Muscle of back (tissue), 11 donors: ENCODE measurements around the gene FAM13C. TPM values are rescaled to one million over a fixed set of nuclear protein-coding genes. Genes with fewer than 3 reads are reported as not detected.

Source experiments
- DNase-seq, 3 donors: peaks; one replicate each; pipeline versions ENCODE4 v3.0.0 to v3.0.0-alpha.2; 2013
- polyA plus RNA-seq, 10 donors: library from polyadenylated mRNA; unstranded; fragments of 120-200 nt; gene quantifications; one replicate each; pipeline ENCODE4 v1.2.1, GENCODE V29; 2013; ENCODE audit not compliant: insufficient read length in 10 of 10

The FAM13C gene
- polyA plus RNA-seq, 10 donors, result 27.4 to 41.2 (median 32.1) TPM

DNA sequence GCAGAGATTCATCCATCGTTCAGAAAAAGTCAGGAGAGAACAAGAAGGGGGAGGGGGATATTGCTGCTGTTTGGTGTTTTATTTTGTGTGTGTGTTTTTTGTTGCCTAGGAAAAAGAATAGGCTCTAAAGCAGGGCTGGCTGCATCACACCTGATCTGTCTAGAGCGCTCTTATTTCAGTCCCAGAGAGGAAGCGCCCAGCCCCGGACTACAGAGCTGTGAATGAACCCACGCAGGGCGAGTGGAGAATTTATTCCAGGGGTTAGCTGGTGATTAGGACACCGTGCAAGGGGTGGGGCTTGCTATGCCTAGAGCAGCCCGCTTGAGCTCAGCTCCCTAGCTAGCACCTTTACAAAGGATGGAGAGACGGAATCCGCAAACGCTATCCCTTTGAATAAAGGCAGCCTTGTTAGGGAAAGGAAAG lies 621 bp upstream of the FAM13C start:
- DNase-seq, result peak; percentile 60 to 91 (median 78)

DNA sequence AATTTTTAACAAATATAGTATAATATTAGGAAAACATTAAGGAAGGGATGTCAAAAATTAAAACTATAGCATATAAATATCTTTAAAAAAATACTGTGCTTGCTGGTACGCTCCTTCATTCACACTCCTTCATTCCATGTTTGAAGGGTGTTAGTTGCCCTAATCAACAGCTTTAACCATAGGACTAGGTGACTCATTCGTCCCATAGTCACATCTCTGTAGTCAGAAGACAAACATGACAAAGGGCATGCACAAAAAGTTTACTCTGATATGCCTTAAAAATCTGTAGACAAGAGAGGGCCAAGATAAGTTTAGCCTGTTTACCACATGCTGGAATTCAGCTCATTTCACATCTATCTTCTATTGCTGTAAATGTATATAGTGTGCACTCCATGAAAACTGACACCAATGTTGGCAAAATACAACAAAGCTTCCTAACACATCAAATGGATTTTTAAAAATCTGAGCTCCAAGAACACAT lies 646 bp downstream of the FAM13C start:
- no peak for DNase-seq

DNA sequence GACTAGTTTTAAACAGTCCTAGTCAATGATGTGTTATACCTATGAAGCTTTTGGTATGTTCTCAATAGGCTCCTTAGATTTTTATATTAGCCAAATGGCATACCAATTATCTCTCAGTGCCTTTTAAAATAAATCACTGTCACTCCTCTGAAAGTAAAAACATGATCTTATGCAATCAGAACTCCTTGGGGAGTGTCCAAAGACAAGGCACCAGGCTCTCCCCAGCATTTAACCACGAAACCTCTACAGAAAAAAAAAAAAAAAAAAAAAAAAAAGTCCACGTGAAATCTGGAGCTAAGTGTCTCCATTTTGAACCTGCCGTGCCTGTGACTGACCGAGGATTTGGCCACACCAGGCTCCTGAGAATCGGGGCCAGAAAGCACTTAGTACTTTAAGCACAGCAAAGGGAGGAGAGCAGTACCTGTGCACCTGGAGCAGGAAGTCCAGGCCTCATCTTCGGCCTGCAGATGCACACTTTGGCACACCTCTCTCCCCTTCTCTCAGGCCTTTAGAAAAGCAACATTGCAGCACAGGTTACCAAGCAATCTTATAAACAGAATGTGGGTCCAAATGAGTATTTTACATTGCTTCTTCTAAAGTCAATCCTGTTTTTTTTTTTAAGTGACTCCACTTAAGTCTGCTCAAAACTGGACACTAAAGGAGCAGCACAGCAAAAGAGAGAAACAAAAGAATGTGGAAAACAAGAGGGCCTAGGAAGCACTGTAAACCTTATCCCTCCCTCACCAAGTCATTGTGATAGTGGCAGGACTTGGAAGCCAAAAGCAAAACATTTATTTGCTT lies 1.5 kb downstream of the FAM13C start:
- peak in 1 of 3 donors; percentile 62 for DNase-seq

DNA sequence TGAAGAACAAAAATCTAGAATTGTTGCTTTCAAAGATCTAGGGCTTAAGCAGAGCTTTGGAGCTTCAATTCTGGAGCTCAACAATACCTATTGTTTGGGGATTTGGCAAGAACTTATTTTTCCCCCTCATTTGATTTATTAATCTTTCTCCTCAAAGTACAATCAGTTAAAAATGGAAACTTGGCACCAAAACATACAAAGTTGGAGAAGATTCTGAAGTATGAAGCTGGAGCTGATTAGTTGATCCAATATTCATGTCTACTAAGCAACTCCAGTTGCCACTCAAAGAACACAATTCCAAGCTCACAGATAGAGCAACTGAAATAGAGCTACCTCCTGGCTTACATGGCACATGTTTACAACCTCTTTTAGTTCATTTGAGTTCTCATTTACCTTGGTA lies 3.8 kb downstream of the FAM13C start:
- no peak for DNase-seq

DNA sequence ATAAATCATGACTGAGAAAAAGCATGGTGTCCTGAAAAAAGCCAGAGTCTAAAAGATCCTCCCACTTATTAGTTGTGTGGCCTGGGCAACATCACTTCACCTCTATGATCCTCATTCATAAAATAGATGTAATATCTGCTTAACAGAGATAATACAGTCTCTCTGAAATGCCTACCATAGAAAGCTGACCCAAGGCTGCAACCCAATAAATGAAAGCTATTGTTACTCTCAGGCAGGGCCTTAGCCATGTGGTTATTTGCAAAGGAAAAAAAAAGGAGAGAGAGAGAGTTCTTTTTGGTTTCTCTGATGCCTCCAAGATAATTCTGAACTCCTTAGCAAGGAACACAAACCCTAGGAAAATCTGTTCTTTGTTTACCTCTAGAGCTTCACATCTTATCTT lies 7.9 kb downstream of the FAM13C start:
- no peak for DNase-seq

DNA sequence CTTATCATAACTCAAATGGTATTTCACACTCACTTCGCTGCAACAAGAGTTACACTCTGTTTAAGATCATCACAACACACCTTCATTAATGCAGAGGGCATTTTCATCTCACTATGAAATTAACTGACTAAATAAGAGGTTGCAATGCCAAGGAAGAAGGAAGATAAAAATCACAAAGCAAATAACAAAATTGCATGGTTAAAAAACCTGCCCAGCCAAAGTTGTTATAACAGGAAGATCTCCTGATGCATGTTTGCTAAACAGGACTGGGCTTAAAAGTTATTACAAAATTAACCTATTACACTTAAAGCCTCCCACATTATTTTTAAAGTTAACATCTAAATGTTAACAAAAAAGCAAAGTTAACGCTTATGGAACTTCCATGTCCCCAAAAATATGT lies 11.8 kb downstream of the FAM13C start:
- no peak for DNase-seq

DNA sequence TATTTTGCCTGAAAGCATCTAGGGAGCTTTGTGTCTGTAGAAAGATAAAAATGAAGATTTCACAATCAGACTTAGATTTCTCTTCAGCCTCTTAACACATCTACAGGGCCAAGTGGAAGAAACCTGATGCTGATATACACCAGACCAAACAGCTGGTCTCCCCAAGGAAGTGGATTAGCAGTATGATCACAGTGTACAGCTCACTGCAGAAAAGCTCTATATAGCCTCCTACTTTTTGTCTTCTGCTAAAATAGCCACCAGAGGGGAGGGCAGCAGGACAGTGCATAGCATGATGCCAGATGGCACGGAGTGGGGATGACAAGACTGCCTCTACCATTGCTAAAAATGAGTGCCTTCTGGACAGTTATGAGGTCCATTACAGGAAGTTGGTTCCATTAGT lies 16.0 kb downstream of the FAM13C start:
- peak; percentile 61 to 84 (median 70) for DNase-seq

DNA sequence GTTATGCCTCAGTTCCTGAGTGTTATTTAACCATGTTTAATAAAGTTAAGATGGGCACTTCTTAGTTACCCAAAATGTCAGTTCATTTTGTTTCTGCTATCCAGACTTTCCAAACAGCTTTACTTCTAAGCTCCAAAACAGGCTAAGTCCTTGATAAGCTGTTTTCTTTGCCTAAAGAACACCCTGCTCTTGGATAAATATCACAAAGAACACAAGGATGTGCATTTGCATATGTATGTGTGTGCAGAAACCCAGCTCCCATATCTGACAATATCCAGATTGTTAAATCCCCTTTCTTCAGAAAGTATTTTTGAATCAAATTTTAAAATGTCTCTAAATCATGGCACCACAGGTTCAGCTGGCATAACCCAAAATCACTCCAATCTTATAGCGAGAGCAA lies 19.6 kb downstream of the FAM13C start:
- no peak for DNase-seq

DNA sequence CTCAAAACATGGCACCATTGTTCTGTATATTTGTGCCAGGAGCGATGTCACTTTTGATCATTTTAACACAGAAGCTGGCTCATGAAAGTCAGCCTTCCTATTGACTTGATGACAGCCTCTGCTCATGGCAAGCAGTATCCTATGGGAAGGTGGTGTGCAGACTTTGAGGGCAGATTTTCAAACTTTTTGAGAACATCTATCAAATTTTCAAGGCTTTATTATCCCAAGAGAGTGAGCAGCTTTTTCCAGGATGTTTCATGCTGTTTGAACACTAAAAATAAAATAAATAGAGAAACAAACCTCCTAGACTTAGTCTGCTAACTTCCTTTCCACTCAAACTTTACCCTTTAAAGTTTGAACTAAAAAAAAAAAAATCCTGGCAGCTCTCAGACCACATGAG lies 20.3 kb downstream of the FAM13C start:
- peak in 1 of 3 donors; percentile 32 for DNase-seq

DNA sequence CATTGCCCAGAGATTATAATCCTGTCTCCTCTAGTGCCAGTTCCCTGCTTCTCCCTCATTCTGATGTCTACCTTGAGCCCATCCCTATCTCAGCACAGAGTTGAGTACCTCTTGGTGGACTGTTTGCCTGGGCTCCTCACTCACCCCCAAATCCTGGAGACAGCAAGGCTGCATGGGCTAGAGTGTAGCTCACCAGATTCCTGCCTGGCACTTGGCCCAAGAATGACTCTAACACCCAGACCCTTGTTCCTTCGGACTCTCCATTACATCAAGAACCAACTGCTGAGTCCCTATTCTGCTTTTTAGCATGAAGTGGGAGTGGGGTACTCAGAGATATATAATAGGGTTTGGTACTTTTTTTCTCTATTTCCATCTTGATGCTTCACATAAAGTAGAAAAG lies 22.1 kb downstream of the FAM13C start:
- DNase-seq, result no peak

DNA sequence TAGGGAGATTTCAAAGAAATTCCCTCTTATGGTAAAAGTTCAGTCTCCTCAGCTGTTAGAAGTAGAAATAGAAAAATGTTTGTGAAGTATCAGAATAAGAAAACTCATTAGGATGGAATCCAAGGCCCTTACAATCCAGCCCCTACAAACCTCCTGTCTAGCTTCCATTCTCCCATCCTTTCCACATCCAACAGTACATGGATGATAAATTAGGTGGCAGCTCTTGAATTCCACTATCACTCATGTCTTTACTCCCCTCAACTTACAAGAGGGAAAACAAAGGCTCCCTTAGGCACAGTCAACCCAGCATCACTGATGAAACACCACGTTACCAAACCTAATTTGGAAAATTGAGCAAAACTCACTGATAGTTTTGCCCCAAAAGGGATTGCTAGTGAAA lies 23.0 kb downstream of the FAM13C start:
- no peak for DNase-seq

DNA sequence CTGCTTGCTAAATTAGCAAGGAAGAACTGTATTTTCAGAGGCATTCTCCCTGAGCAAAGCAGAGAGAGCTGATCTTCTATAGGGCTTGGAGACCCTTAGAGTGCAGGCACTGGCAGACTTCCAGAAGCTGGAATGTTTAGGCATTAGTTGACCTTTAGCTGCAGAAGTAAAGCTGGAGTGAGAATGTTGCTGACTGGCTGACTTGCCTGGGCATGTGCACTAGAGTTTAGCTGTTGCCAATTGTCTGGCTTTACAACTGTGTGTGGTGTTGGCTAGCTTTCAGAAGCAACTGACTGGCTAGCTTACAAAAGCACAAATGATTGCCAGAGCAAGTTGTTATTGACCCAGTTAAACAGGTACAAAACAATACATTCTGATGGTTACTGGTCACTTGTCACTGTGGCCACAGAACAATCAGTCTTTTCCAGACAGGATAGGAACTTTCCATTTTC lies 25.1 kb downstream of the FAM13C start:
- DNase-seq, result peak; percentile 67 to 82 (median 82)

DNA sequence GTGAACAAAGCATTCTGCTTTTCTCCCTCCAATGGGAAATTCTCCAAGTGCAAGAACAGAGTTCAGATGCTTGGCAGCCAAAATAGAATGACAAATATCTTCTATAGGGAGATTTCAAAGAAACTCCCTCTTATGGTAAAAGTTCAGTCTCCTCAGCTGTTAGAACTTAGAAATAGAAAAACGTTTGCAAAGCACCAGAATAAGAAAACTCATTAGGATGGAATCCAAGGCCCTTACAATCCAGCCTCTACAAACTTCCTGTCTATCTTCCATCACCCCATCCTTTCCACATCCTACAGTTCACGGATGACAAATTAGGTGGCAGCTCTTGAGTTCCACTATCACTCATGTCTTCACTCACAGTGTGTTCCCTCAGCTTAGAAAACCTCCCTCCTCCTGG lies 25.7 kb downstream of the FAM13C start:
- DNase-seq, result peak; percentile 88 to 98 (median 94)

DNA sequence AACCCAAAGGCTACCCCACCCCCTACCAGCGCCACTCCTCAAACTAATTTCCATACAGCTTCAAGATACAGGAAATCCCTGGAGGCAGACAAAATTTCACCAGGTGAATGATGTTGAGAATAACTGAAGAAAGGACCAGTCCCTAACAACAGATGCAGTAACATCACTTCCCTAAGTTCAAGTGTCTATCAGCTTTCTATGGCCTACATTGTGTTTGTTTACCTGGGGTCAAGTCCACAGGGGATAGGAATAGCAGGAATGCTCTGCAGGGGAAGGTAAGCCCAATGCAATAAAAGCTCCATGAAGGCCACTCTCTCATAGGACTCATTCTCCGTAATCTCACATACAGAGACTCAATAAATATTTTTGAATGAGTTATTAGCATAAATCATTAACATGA lies 26.9 kb downstream of the FAM13C start:
- DNase-seq, result no peak

DNA sequence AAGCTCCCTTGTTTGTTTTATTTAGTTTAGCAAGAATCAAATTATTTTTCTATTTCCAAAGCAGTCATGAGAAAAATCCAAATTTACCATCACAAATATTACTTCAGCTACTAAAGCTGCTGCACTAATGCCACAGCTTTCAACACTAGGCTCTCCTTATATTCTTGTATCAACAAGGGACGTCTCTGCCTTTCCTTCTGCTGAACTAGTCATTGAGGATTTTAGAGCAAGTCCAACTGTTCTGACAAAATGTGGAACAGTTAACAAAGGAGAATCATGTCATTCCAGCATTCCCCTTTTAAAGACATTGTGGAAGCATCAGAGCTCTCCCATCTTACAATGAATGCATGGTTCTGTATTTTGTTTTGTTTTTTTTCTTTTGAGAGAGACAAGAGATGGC lies 28.6 kb downstream of the FAM13C start:
- DNase-seq, result peak in 2 of 3 donors; percentile 22 to 50

DNA sequence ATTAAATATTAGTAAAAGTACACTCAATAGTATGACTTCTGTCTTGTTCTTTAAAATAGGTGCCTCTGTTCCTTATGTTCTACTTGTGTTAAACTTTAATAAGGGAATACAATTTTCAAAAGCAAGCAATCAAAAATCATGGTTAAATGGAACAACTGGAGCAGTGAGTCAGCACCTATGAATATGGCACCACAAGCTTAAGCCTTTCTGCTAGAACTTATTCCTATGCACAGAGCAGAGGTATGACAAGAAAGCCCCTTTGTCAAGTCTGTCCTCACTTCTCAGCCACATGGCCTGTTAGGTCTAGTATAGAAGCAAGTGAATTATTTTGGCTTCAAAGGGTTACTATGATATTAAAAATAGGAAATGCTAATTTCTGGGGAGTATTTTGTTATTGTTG lies 29.8 kb downstream of the FAM13C start:
- no peak for DNase-seq

DNA sequence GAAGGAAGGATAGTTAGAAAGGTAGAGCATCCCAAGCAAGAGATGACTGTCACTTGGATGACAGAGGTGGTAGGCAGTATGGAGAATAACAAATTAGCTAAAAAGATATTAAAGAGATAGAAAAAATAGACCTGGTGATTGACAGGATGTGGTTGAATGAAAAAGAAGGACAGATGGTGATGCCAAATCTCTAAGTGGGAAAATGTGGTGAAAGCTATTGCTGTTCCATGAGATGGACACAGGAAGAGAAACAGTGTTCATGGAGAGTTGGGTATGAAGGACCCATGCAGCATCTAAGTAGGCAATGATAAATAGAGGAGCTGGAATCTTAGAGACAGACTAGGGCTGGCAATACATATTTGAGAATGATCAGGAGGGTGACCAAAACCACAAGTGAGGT lies 30.7 kb downstream of the FAM13C start:
- DNase-seq, result no peak

DNA sequence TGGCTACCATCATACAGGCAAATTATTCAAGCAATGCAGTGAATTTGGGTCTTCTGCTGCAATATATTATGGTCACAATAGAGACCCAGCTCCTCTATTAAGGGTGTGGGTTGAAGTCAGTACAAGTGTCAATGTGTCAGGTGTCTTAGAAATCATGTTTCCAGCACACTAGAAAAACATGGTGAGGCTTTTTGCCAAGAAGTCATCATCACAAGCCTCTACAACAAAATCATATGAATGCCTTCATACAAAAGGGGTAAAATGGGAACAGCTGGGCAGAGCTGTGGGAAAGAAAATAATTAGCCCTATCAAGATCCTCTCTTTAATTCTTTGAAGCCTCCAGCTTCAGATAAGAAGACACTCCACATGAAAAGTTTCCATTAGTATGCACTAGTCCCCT lies 37.2 kb downstream of the FAM13C start:
- DNase-seq, result no peak

DNA sequence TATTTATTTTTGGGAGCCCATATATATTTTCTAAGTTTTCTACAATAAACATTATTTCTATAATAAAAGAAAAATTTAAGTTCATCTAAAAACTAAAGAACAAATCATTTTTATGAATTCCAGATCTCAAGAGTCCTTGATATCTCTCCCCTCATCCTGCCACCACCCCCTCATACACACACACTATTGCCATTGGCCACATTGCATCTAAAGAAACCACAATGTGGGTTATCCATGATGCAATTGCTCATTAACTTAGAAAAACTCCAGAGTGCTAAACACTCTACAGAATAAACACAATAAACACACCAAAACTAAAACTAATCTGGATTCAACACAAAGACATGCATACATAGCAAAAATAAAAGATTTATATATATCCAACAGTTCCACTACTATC lies 37.8 kb downstream of the FAM13C start:
- DNase-seq, result no peak

DNA sequence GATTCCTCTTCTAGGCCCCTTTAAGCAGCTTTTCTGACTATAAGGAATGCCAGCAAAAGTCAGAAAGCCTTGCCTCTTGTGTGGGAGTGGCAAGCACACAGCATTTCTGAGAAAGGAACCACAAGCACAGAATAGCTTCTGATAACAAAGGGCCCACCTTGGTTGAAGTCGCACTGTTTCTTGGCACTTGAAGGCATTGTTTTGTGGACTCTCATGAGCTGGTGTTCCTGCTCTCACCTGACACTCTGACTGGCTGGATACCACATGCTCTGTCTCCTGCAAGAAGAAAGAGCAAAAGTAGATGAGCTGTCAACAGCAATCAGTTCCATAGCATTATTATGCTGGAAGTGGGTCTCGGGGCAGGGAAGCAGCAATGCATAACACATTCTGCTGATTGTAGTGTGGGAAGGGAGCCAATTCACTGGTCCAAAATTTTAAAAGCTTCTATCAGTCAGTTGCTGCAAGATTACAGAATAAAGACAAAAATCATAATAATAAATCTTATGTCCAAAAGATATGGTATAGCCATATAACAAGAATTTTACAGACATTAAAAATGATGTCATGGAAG lies 38.4 kb downstream of the FAM13C start:
- no peak for DNase-seq

DNA sequence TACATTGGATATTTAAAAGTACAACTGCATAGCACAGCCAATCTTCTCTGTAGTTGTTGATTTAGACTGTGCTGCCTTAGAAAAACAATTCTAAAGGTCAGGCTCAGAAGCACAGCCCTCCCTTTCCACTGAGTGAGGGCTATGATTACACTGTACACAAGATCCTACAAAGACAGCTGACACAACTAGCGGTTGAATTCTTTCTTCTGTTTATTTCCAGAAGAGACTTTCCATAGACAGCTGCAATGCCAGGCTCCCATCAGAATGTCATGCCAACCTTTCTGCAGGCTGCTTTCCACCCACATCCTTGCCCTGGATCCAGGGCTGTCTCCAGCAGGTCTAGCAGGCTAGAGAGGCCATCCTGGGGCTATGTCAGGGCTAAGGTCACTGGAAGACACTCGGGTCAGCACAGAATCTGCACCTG lies 39.3 kb downstream of the FAM13C start:
- peak; percentile 22 to 60 (median 38) for DNase-seq

DNA sequence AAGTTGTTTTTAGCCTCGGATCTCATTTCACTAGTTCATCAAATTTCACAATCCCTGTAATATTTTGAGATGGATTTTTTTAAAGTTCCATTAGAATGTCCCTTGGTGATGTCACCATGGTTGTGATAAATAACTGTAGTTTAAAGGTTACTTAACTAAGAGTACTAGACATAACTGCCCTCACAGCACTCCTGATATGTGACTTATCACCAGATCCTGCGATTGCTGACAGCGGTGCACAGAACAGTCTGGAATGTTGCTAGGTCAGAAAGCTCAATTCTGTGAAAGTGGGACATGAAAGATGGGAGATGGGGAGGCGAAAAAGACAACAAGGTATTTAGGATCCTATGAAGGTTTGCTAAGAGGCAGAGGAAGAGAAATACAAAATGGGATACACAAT lies 40.2 kb downstream of the FAM13C start:
- DNase-seq, result no peak

DNA sequence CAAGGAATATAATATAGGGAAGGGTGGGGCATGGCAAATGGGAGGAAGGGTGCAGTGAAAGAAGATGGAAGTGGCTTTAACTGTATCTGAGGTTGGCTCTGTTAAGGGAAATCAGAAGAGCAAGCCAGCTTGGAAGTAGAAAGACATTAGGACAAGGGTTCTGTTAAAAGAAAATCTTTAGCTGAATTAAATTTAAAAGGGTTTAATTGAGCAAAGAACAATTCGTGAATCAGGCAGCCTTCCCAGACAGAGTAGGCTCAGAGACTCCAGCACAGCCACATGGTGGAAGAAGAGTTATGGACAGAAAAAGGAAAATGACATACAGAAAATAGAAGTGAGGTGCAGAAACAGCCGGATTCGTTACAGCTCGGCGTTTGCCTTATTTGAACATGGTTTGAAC lies 42.0 kb downstream of the FAM13C start:
- no peak for DNase-seq
